ENCODE results near the gene KASH5.

KASH5 gene

GRCh38 chr19:49445997-49446396 is 57.9 kb downstream of the KASH5 start:
- no peak for TF ChIP-seq CTCF (IDR thresholded peaks at IDR 0.05; ENCODE audit: borderline replicate concordance, control extremely low read depth, extremely low read depth, insufficient read depth, missing control alignments)
- in situ Hi-C loops (cut with MboI; ENCODE audit: low sequenced_read_pairs, unreplicated experiment), result loop anchor here (25.0 kb wide), 1 partner anchor 184 kb away; no protein-coding TSS in a partner anchor
- DNase-seq (ENCODE audit: low spot score), result no peak

- DNase-seq (ENCODE audit: low spot score), result no peak
- in situ Hi-C loops (cut with MboI; ENCODE audit: low sequenced_read_pairs, unreplicated experiment), result loop anchor here (25.0 kb wide), 1 partner anchor 185 kb away; no protein-coding TSS in a partner anchor
- no peak for TF ChIP-seq CTCF (IDR thresholded peaks at IDR 0.05; ENCODE audit: borderline replicate concordance, control extremely low read depth, extremely low read depth, insufficient read depth, missing control alignments)
Observed at GRCh38 chr19:49447485-49448431, 59.7 kb downstream of the KASH5 start.

GRCh38 chr19:49448432-49448786 is 60.4 kb downstream of the KASH5 start:
- TF ChIP-seq CTCF (IDR thresholded peaks at IDR 0.05; ENCODE audit: borderline replicate concordance, control extremely low read depth, extremely low read depth, insufficient read depth, missing control alignments), result no peak
- in situ Hi-C loops (cut with MboI; ENCODE audit: low sequenced_read_pairs, unreplicated experiment), result loop anchor here (25.0 kb wide), 1 partner anchor 186 kb away; no protein-coding TSS in a partner anchor
- DNase-seq (ENCODE audit: low spot score), result no peak

- TF ChIP-seq CTCF (IDR thresholded peaks at IDR 0.05; ENCODE audit: borderline replicate concordance, control extremely low read depth, extremely low read depth, insufficient read depth, missing control alignments), result no peak
- DNase-seq (ENCODE audit: low spot score), result no peak
- in situ Hi-C loops (cut with MboI; ENCODE audit: low sequenced_read_pairs, unreplicated experiment), result no loop called here
Observed at GRCh38 chr19:49450405-49450804, 62.4 kb downstream of the KASH5 start.

GRCh38 chr19:49451430-49452181 is 63.6 kb downstream of the KASH5 start, which contains the start of gene PIH1D1:
Gene PIH1D1 (minus strand): TSS chr19:49451814. CDS start chr19:49451574, 240 bp downstream.
- no peak for TF ChIP-seq CTCF (IDR thresholded peaks at IDR 0.05; ENCODE audit: borderline replicate concordance, control extremely low read depth, extremely low read depth, insufficient read depth, missing control alignments)
- DNase-seq (ENCODE audit: low spot score), result peak; percentile 91
- in situ Hi-C loops (cut with MboI; ENCODE audit: low sequenced_read_pairs, unreplicated experiment), result no loop called here

- no peak for TF ChIP-seq CTCF (IDR thresholded peaks at IDR 0.05; ENCODE audit: borderline replicate concordance, control extremely low read depth, extremely low read depth, insufficient read depth, missing control alignments)
- in situ Hi-C loops (cut with MboI; ENCODE audit: low sequenced_read_pairs, unreplicated experiment), result no loop called here
- peak; percentile 95 for DNase-seq (ENCODE audit: low spot score)
Observed at GRCh38 chr19:49453013-49453756, 65.1 kb downstream of the KASH5 start, which contains the start of gene ALDH16A1. Gene ALDH16A1 (plus strand): TSS chr19:49453225. CDS start chr19:49453332, 107 bp downstream.

Measured in GM13976 (cell line).